Thymus (tissue), 11 donors: ENCODE measurements around the gene GLTPD2. TPM values are rescaled to one million over a fixed set of nuclear protein-coding genes. Genes with fewer than 3 reads are reported as not detected.
A peak's percentile ranks its signal among the peaks of the same experiment; 100 is the strongest.

Experiments
- DNase-seq, 9 donors: peaks; one replicate each; pipeline ENCODE4 v3.0.0-alpha.2; 2013; ENCODE audit warnings: low spot score in 9 of 9, low read depth in 6 of 9, missing footprints in 1 of 9
- H3K27ac ChIP-seq, 2 donors: one replicate each; pipeline ENCODE4 v1.5.1; 2013; ENCODE audit warnings: control low read depth in 1 of 2, low read depth in 1 of 2, low read length in 1 of 2, mild to moderate bottlenecking in 1 of 2, moderate library complexity in 1 of 2
- H3K27me3 ChIP-seq, 2 donors: one replicate each; pipeline ENCODE4 v1.5.1; 2013; ENCODE audit warnings: low read length in 1 of 2; ENCODE audit not compliant: control insufficient read depth in 2 of 2, insufficient read depth in 1 of 2
- H3K36me3 ChIP-seq, 2 donors: one replicate each; pipeline ENCODE4 v1.5.1; 2013; ENCODE audit warnings: low read length in 1 of 2, mild to moderate bottlenecking in 1 of 2, moderate library complexity in 1 of 2; ENCODE audit not compliant: control insufficient read depth in 2 of 2, insufficient read depth in 2 of 2
- H3K4me1 ChIP-seq, 2 donors: one replicate each; pipeline ENCODE4 v1.5.1; 2013; ENCODE audit warnings: low read length in 2 of 2; ENCODE audit not compliant: control insufficient read depth in 2 of 2, insufficient read depth in 2 of 2
- H3K4me3 ChIP-seq, 2 donors: one replicate each; pipeline ENCODE4 v1.5.1; 2013; ENCODE audit warnings: low read length in 2 of 2, control low read depth in 1 of 2, mild to moderate bottlenecking in 1 of 2
- H3K9me3 ChIP-seq, 2 donors: one replicate each; pipeline ENCODE4 v1.5.1; 2013; ENCODE audit warnings: low read length in 1 of 2, mild to moderate bottlenecking in 1 of 2; ENCODE audit not compliant: control insufficient read depth in 2 of 2, insufficient read depth in 1 of 2
- WGBS: extraction: QIAGEN DNeasy Blood & Tissue Kit; methylation state at CpG from one replicate; pipeline ENCODE4 v1.1.7; 2013; 5-methylcytosine and 5-hydroxymethylcytosine counted together
- polyA plus RNA-seq: library from polyadenylated mRNA; stranded (reverse); fragments of 200-250 nt; gene quantifications from one replicate; pipeline ENCODE4 v1.2.3, GENCODE V29; 2013
- total RNA-seq: library from RNA; stranded (reverse); fragments of 120-200 nt; gene quantifications from one replicate; pipeline ENCODE4 v1.2.4, GENCODE V29; 2013
- donor health status: healthy.

GLTPD2 gene
- total and polyA plus RNA-seq, 2 donors = 0.14 to 0.16 TPM

DNA sequence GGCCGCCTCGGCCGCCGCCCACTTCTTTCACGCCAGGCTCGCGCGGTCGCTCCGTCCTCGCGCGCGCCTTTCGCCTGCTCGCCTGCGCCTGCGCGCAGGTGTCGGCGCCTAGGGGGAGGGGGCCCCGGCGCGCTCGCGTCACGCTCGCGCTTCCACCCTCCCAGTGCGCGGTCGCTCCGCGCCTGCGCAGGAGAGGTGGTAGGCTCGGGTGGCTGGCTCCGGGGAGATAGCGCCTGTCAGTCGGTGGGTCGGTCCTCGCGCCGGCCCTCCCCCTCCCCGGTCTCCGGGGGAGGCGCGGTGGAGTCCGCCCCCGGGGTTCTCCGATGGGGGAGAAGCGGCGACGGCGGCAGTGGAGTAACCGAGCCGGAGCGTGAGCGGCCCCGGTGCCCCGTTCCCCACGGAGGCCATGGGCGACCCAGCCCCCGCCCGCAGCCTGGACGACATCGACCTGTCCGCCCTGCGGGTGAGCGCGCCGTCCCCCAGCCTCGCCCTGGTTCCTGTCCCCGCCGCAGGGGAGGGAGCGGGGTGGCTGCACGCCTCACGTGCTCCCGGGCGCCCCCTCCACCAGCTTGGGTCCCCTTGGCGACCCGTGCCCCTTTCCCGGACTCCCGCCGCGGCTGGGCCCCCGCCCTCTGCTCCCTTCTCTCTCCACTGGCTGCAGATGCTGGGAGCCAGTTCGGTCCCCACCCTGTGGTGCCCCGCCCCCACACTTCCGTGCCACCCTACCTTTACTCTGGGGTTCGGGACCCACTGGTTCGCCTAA is 44.6 kb downstream of the GLTPD2 start, which contains the start of gene MINK1:
TSS of gene MINK1 (plus strand) at position 163 of the 763 bp plus-strand sequence. CDS start at position 407, 244 bp downstream.
- peak within 1 kb of the TSS; percentile 61 to 92 for H3K4me3 ChIP-seq
- DNase-seq = peak; percentile 67 to 96 (median 88)
- peaks cover 0 to 2% of the 10 kb centered on the region in 2 donors for H3K27me3 ChIP-seq
- H3K9me3 ChIP-seq = no peaks in the 10 kb centered on the region
- peaks cover 10 to 22% of the 10 kb centered on the region in 2 donors for H3K4me1 ChIP-seq
- H3K36me3 ChIP-seq = peaks cover 5 to 7% of the 10 kb centered on the region in 2 donors
- under 1% methylated on average over 91 of the region's 91 CpGs for WGBS
- peak within 1 kb of the TSS; percentile 60 to 86 for H3K27ac ChIP-seq

DNA sequence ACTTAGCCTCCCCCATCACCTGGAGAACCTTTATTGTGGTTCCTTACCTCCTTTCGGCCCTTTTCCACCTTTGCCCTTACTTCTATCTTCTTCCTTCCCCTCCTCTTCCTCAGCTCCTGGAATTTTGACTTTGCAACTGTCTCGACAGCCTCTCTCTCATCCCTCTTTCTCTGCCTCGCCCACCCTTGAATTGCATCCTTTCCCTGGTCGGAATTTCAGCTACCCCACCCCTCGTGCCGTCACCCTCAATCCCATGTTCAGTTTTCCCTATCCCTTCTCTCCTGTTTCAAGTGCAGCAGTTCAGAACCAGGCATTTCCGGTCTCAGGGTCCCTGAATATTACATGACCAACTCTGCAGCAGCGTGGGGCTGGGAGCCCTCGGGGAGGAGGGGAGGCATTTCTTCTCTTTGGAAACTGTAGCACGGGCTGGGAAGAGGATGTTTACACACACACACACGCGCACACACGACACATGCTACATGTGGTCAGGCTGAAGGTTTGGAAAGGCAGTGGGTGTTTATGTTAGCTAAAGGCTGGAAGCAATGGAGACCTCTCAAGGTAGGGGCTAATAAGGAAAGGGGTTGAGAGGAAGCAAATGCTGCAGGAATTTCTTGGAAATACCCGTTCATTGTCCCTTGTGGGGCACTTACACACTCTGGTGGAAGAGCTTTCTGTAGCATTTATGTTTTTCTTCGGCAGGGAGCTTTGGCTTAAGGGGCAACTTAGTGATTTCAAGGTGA is 45.3 kb downstream of the GLTPD2 start:
- Histone ChIP-seq H3K4me3 (peak overlapping the region; percentile 61 to 92), H3K27ac (peak overlapping the region; percentile 60 to 86), H3K36me3 (peaks cover 7% of the 10 kb centered on the region in 2 donors), H3K9me3 (no peaks in the 10 kb centered on the region), H3K27me3 (no peaks in the 10 kb centered on the region), H3K4me1 (peaks cover 10 to 22% of the 10 kb centered on the region in 2 donors)
- WGBS = 23% methylated on average over 15 of the region's 15 CpGs
- DNase-seq = peak in 2 of 9 donors; percentile 22 to 39

DNA sequence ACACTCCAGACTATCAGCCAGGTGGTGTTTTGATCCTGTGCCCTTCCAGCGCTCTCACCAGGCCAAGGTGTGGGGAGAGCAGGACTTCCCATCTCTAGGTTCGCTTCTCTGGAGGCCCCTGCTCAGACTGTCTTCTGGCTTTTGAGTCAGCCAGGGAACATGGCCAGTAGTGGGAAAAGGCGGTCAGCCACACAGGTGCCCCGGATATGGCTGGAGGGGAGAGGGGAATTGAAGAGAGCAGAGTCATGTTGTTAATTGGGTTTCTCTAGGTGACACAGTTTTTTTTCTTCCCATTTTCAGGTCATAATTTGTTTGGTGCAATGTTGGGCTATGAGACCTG is 45.9 kb downstream of the GLTPD2 start:
- no peak overlapping the region for H3K27ac ChIP-seq
- H3K36me3 ChIP-seq = peaks cover 7% of the 10 kb centered on the region in 2 donors
- no peaks in the 10 kb centered on the region for H3K9me3 ChIP-seq
- H3K27me3 ChIP-seq = no peaks in the 10 kb centered on the region
- no peak for DNase-seq
- peaks cover 10 to 22% of the 10 kb centered on the region in 2 donors for H3K4me1 ChIP-seq
- peak overlapping the region in 1 of 2 donors; percentile 61 for H3K4me3 ChIP-seq
- 97% methylated on average over 4 of the region's 4 CpGs for WGBS

DNA sequence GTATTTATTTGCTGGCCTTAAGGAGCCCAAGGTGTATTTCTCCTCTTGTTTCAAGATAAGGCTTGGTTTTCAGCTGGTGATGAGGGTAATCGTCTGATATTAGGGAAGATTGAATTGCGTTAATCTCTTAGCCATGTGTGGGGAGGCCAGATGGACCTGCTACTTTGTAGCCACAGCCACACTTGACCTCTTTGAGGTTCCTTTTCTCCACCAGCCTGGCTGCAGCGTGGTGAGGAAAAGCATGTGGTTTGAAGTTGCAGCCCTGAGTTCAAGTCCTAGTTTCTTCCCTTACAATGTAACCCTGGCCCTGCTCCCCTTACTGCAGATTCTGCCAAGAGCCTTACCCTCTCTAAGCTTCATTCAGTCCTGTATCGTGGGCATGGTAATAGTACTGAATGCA is 47.5 kb downstream of the GLTPD2 start:
- DNase-seq = no peak
- WGBS = 97% methylated on average over 4 of the region's 4 CpGs
- H3K4me1 ChIP-seq = peaks cover 18 to 30% of the 10 kb centered on the region in 2 donors
- H3K27ac ChIP-seq = no peak overlapping the region
- peaks cover 7% of the 10 kb centered on the region in 2 donors for H3K36me3 ChIP-seq
- H3K9me3 ChIP-seq = no peaks in the 10 kb centered on the region
- H3K27me3 ChIP-seq = no peaks in the 10 kb centered on the region
- H3K4me3 ChIP-seq = no peak overlapping the region

DNA sequence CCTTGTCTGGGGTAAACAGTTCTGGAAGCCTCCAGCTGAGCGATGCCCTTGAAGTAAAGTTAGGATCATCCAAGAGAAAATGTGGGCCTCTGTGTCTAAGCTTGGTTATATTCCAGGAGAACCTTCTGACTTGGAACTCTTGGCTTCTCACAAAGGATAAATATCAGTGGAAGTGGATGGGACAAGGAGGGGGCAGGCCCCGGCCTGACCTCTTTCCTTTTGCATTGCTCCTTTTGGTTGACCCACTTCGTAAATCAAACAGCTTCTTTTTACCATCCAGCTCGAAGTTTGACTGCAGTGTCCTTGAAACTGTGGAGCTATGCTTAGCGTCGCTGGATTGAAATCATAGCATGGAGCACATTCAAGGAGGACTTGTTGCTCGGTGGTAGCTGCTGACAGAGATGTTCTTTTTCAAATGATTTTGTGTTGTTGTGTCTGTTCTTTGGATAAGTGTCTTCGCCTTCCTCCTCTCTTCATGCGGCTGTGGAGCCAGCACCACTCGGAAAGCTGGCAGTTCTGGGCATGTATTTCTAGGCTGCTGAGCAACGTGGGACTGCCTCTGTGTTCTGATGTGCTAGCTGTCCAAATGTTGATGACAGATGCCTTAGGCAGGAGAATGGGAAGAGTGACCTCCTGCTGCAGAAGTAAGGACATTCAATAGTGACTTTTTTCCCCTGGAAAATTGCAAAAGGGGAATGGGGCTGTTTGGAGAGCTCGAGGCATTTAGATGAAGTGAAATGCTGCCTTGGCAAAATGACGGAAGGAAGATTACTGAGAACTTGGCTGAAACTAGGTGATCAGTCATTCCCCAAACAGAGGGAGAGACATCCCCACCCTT is 48.9 kb downstream of the GLTPD2 start:
- Histone ChIP-seq H3K4me1 (peaks cover 18 to 30% of the 10 kb centered on the region in 2 donors), H3K27me3 (no peaks in the 10 kb centered on the region), H3K36me3 (peaks cover 7% of the 10 kb centered on the region in 2 donors), H3K4me3 (no peak overlapping the region), H3K27ac (no peak overlapping the region), H3K9me3 (no peaks in the 10 kb centered on the region)
- no peak for DNase-seq
- WGBS = 95% methylated on average over 13 of the region's 13 CpGs

DNA sequence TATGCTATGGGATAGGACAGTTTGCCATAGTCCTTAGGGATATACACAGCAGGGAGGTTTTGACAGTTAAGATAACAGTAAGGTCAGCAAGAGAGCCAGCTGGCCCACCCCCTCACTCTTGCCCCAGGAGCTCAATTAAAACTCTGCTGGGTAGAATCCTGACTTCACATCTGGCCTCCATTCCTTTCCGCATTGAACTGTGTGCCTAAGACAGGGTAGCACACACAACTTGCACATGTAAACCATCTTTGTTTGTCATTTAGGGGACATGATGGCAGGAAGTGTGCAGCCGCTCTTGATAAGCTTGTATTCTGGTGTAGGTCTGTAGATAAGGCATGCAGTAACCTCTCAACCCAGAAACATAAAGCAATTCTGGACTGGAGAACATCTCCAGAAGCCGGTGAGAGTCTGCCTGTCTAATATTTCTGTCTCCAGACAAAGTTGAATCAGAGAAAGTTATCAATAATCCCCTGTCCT is 49.6 kb downstream of the GLTPD2 start:
- no peak for DNase-seq
- H3K4me3 ChIP-seq = no peak overlapping the region
- no peaks in the 10 kb centered on the region for H3K9me3 ChIP-seq
- H3K27ac ChIP-seq = no peak overlapping the region
- 95% methylated on average over 3 of the region's 3 CpGs for WGBS
- H3K27me3 ChIP-seq = no peaks in the 10 kb centered on the region
- H3K4me1 ChIP-seq = peaks cover 18 to 30% of the 10 kb centered on the region in 2 donors
- peaks cover 7% of the 10 kb centered on the region in 2 donors for H3K36me3 ChIP-seq

DNA sequence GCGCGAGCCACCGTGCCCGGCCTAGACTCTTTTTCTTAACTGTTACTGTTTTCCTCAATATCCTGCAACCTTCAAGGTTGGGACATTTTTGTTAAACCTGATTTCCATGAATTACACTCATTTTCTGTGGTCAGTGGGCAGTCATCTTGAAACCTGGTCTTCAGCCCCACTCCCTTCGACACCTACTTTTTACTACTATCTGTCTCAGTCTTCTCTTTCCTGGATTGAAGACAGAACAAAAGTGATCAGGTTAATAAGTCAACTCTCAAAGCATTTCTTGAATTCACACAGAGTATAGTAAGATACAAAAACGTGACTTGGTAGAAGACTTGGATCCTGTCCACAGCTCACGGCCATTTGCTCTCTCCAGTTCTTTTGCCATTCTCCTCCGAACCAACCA is 50.5 kb downstream of the GLTPD2 start:
- 97% methylated on average over 8 of the region's 8 CpGs for WGBS
- no peaks in the 10 kb centered on the region for H3K9me3 ChIP-seq
- no peak overlapping the region for H3K27ac ChIP-seq
- DNase-seq = no peak
- peaks cover 14 to 25% of the 10 kb centered on the region in 2 donors for H3K4me1 ChIP-seq
- no peak overlapping the region for H3K4me3 ChIP-seq
- no peaks in the 10 kb centered on the region for H3K27me3 ChIP-seq
- H3K36me3 ChIP-seq = peaks cover 7% of the 10 kb centered on the region in 2 donors
